Activated CD4-positive, alpha-beta T cell treated with anti-CD3 and anti-CD28 coated beads, Interleukin-2, amount 50 U/mL, for 24 hours (primary cell): ENCODE results near the gene METTL24.

ENCODE experiments used
- DNase-seq, 2 donors: peaks; one replicate each; pipeline ENCODE4 v3.0.0-alpha.2; 2020; ENCODE audit warnings: low read depth in 1 of 2, low spot score in 1 of 2

The METTL24 gene

GRCh38 chr6:110357664-110358552 lies at the start of gene METTL24:
TSS of gene METTL24 (minus strand) at chr6:110358349. CDS start at chr6:110358272, 77 bp downstream.
- DNase-seq = no peak

GRCh38 chr6:110404607-110405006 lies 46.5 kb upstream of the METTL24 start:
- no peak for DNase-seq

- no peak for DNase-seq
These were observed 43.5 kb upstream of the METTL24 start for GRCh38 chr6:110401585-110402176.

GRCh38 chr6:110400208-110400607 lies 42.1 kb upstream of the METTL24 start:
- DNase-seq = no peak

- DNase-seq = no peak
These were observed 41.3 kb upstream of the METTL24 start for GRCh38 chr6:110399219-110400071.

GRCh38 chr6:110398778-110399177 lies 40.6 kb upstream of the METTL24 start:
- no peak for DNase-seq

DNA sequence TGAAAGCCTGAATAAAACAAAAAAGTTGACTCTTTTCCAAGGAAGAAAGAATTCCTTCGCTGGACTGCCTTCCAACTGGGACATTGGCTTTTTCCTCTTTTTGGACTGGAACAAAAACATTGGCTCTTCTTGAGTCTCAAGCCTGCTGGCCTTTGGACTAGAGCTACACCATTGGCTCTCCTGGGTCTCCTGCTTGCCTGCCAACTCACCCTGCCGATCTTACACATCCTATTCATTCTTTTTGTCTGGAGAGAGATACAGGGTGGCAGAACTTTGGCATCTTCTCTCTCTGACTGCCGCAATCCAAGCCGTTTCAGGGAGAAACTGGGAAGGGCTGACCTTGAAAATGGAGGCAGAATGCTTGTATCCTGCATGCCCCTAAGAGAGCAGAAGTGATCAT lies 37.1 kb upstream of the METTL24 start:
- DNase-seq = no peak

GRCh38 chr6:110394409-110394808 lies 36.3 kb upstream of the METTL24 start:
- no peak for DNase-seq

DNA sequence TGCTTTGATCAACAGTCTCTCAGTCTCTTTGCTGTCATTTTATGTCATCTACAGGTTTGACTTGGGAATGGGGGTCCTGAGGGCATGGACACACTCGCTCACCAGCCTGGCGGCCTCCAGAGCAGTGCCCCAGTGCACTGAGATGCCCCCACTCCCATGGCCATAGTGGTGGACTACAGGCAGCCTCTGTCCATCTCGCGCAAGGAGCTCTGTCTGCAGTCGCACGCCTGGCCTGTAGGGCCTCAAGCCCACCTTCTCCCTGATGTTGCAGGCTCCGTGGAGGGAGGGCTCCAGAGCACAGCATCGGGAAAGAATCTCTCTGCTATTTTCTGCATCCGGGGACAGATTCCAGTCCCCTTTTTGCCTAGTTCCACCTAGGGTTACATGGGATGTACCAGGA lies 34.6 kb upstream of the METTL24 start:
- DNase-seq = no peak

GRCh38 chr6:110390404-110390803 lies 32.3 kb upstream of the METTL24 start:
- no peak for DNase-seq

DNA sequence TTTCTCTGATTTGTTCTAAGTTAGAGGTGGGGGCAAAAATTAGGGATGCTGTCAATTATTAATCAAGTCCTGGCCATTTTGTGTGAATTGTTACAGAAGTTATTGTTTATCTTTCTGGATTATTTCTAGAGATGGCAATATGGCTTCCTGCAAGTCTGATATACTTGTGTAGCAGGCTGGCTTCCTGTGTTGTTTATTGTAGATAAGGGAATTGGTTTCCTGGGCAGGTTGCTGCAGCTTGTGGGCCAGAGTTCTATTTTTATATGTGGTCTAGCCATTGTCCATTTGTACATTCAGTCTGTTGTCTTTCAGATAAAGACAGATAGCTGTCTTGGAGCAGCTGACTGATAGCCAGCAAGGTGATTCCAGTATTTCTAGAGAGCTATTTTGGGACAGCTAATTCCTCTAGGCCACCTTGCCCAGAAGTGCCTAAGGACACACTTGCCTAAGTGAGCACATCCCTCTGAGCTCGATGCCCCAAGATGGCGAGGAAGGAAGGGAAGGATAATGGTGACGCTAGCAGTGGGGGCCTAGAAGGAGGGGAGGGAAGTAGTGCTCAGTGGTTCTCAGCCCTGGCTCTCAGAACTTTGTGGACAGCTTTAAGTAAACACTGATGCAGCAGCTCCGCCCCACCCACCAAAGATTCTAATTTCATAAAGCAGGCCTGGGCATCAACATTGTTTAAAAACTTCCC lies 31.7 kb upstream of the METTL24 start:
- DNase-seq = no peak

- DNase-seq = no peak
These were observed 29.8 kb upstream of the METTL24 start for GRCh38 chr6:110387986-110388385.

DNA sequence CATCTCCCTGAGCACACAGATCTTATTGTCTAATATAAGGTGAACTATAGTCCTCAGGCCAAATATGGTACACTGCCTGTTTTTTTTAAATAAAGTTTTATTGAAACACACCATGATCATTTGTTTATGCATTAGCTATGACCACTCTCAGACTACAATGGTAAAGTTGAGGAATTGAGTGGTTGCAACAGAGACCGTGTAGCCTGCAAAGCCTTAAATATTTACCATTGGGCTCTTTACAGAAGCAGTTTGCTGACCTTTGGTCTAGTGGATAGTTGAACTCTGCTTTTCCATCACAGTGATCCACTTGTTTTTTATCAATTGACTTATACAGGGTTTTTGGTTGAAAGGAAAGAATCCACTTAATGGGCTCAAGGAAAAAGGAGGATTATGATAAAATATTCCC lies 27.3 kb upstream of the METTL24 start:
- DNase-seq = no peak

GRCh38 chr6:110378552-110378951 lies 20.4 kb upstream of the METTL24 start:
- DNase-seq = no peak

- no peak for DNase-seq
These were observed 10.9 kb upstream of the METTL24 start for GRCh38 chr6:110369066-110369465.

DNA sequence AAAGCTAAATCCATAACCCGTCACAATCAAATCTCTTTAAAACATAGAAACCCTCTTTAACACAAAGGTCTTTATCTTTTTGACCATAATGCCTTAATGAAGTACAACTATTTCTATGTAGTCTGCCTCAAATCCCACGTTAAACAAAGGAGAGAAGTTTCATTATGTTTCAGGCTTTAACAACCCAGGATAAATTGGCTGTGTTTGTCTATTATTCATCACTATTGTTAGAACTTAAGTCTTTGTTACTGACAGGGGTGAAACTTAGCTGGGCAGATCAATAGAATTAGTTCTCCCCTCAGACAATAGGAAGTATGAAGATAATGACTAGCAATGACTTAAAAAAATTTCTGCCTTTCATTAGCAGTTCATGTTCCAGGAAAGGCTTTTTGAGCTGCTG lies 10.1 kb upstream of the METTL24 start:
- DNase-seq = no peak

- no peak for DNase-seq
These were observed 9.7 kb upstream of the METTL24 start for GRCh38 chr6:110367825-110368224.

DNA sequence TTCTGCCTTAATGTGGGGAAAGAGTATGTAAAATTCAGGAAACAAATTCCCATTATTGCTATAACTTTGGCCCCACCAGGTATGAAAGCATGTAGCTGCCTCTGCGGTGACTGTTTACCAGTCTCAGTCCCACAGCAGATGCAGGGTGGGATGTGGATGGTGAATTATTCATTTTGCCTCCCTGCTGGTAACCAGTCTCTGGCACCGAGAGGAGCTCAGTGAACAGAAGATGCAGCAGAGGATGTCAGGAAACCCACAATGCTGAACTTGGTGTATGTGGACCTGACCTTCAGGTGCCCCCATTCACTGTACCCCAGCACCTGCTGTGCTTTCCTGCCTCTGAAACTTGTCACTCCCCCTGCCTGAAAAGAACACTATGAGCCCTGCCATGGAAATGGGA lies 8.8 kb upstream of the METTL24 start:
- no peak for DNase-seq

GRCh38 chr6:110366256-110366655 lies 8.1 kb upstream of the METTL24 start:
- no peak for DNase-seq

- DNase-seq = no peak
These were observed 6.4 kb upstream of the METTL24 start for GRCh38 chr6:110364364-110365105.
